B cell (primary cell): ENCODE measurements around the gene MPP2.

Source experiments
- EZH2 ChIP-seq: IDR thresholded peaks from 2 replicates; pipeline ENCODE4 v1.6.1; 2012; ENCODE audit warnings: borderline replicate concordance, low read depth, mild to moderate bottlenecking, moderate library complexity, low read length; ENCODE audit not compliant: insufficient read depth, poor library complexity, severe bottlenecking
- TF ChIP-seq, protein P1 (sequence below): fragments of 200-600 bp; IDR thresholded peaks from one replicate; pipeline ENCODE4 v1.8.0; 2022; ENCODE audit warnings: antibody characterized with exemption, mild to moderate bottlenecking

DNA sequence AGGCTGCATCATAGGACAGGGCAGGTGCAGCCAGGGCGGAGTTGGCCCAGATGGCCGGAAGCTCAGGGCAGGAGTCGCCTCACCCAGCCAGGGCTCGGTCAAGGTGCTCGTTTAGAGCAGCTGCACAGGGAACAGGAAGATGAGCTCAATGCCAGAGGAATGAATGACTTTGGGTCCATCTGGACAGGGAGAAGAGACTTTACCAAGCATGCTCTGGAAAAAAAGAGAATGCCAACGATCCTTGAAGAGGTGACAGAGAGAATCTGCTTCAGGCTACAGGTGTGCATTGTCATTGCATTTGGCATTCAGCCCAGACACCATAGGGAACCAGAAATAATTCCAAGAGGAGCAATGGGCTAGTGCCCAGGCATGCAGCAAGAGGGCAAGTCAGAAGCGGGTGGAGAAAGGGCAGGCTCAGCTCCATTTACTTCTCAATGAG, 67.6 kb downstream of the MPP2 start:
- TF ChIP-seq, protein P1, sequence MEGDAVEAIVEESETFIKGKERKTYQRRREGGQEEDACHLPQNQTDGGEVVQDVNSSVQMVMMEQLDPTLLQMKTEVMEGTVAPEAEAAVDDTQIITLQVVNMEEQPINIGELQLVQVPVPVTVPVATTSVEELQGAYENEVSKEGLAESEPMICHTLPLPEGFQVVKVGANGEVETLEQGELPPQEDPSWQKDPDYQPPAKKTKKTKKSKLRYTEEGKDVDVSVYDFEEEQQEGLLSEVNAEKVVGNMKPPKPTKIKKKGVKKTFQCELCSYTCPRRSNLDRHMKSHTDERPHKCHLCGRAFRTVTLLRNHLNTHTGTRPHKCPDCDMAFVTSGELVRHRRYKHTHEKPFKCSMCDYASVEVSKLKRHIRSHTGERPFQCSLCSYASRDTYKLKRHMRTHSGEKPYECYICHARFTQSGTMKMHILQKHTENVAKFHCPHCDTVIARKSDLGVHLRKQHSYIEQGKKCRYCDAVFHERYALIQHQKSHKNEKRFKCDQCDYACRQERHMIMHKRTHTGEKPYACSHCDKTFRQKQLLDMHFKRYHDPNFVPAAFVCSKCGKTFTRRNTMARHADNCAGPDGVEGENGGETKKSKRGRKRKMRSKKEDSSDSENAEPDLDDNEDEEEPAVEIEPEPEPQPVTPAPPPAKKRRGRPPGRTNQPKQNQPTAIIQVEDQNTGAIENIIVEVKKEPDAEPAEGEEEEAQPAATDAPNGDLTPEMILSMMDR, result no peak
- no peak for TF ChIP-seq EZH2
